PC-3 (cell line): ENCODE results near the gene SAG. TPM values are rescaled to one million over a fixed set of nuclear protein-coding genes. Genes with fewer than 3 reads are reported as not detected.
A peak's percentile ranks its signal among the peaks of the same experiment; 100 is the strongest.

Experiments used
- ATAC-seq: fragments of 200-7000 bp; cut with Tn5 transposase; 2 replicates; pipeline ENCODE4 v1.9.1; 2020; ENCODE audit warnings: mild to moderate bottlenecking, moderate library complexity
- BruUV-seq: library from RNA; stranded (reverse); fragments of 400-500 nt; replicated peaks from 2 replicates; lab custom pipeline; 2021; lab: Mats Ljungman, UMichigan
- CTCF ChIA-PET: fragments of 300-600 bp; sonication (Branson Sonifier 250); formaldehyde crosslinking; loops from one replicate; lab custom pipeline; 2022; ENCODE audit warnings: antibody characterized with exemption; lab: Charles Lee
- POLR2A ChIA-PET: fragments of 300-600 bp; sonication (Branson Sonifier 250); formaldehyde crosslinking; loops from one replicate; lab custom pipeline; 2022; ENCODE audit warnings: antibody characterized with exemption; ENCODE audit not compliant: unreplicated experiment; lab: Charles Lee
- DNase-seq: peaks from one replicate; pipeline ENCODE4 v3.0.0-alpha.2; 2015
- H2AFZ ChIP-seq: fragments of 300-600 bp; sonication (generic); 2 replicates; pipeline ENCODE4 v1.6.0; 2016; ENCODE audit warnings: antibody characterized with exemption, low read length
- H3F3A ChIP-seq: fragments of 300-600 bp; sonication (generic); one replicate; pipeline ENCODE4 v1.6.0; 2017; ENCODE audit warnings: antibody characterized with exemption, low read length, control low read depth, mild to moderate bottlenecking; ENCODE audit not compliant: unreplicated experiment
- H3K27ac ChIP-seq: fragments of 300-600 bp; sonication (generic); 2 replicates; pipeline ENCODE4 v1.5.1; 2016; ENCODE audit warnings: mild to moderate bottlenecking, low read length
- H3K27me3 ChIP-seq: fragments of 300-600 bp; sonication (generic); 2 replicates; pipeline ENCODE4 v1.6.1; 2016; ENCODE audit warnings: low read length, mixed read lengths
- H3K36me3 ChIP-seq: fragments of 300-600 bp; sonication (generic); 2 replicates; pipeline ENCODE4 v1.6.1; 2016; ENCODE audit warnings: low read depth, mixed run types, low read length, mixed read lengths
- H3K4me1 ChIP-seq: fragments of 300-600 bp; sonication (generic); 2 replicates; pipeline ENCODE4 v1.5.1; 2016; ENCODE audit warnings: low read length; ENCODE audit not compliant: insufficient read depth
- H3K4me2 ChIP-seq: fragments of 300-600 bp; sonication (generic); 2 replicates; pipeline ENCODE4 v1.6.0; 2016; ENCODE audit warnings: low read length
- H3K4me3 ChIP-seq: fragments of 300-600 bp; sonication (generic); 2 replicates; pipeline ENCODE4 v1.5.1; 2016; ENCODE audit warnings: mild to moderate bottlenecking, low read length, mixed read lengths
- H3K79me2 ChIP-seq: fragments of 300-600 bp; sonication (generic); 2 replicates; pipeline ENCODE4 v1.6.1; 2017; ENCODE audit warnings: low read length, mixed read lengths
- H3K9ac ChIP-seq: fragments of 300-600 bp; sonication (generic); 2 replicates; pipeline ENCODE4 v1.6.0; 2016; ENCODE audit warnings: mild to moderate bottlenecking, low read length
- H3K9me2 ChIP-seq: fragments of 300-600 bp; sonication (generic); replicated peaks from 2 replicates; pipeline ENCODE4 v1.6.1; 2016; ENCODE audit warnings: mixed run types, low read length, mixed read lengths
- H3K9me3 ChIP-seq: fragments of 300-600 bp; sonication (generic); 2 replicates; pipeline ENCODE4 v1.6.1; 2016; ENCODE audit warnings: low read length, mixed read lengths
- H4K20me1 ChIP-seq: fragments of 300-600 bp; sonication (generic); 2 replicates; pipeline ENCODE4 v1.6.1; 2016; ENCODE audit warnings: low read length, mixed read lengths
- EZH2 ChIP-seq: fragments of 300-600 bp; sonication (generic); IDR thresholded peaks from one replicate; pipeline ENCODE4 v1.6.1; 2017; ENCODE audit warnings: antibody characterized with exemption, mild to moderate bottlenecking, low read length; ENCODE audit not compliant: unreplicated experiment
- EZH2phosphoT487 ChIP-seq: fragments of 300-600 bp; sonication (generic); IDR thresholded peaks from 2 replicates; pipeline ENCODE4 v1.6.1; 2018; ENCODE audit warnings: mild to moderate bottlenecking, antibody characterized with exemption, low read length, borderline replicate concordance
- intact Hi-C: fragments of 100-400 bp; cut with micrococcal nuclease; formaldehyde crosslinking; loops from 2 replicates; pipeline ENCODE4 v1.9.0; 2023
- total RNA-seq: library from RNA; depleted of rRNA; stranded (reverse); fragments of >200 nt; gene quantifications from 2 replicates; pipeline ENCODE4 v1.2.3, GENCODE V29; 2014
- TF ChIP-seq, protein P1 (sequence below): fragments of 300-600 bp; sonication (generic); conservative IDR thresholded peaks from 2 replicates; pipeline ENCODE4 v1.5.1; 2017; ENCODE audit warnings: antibody characterized with exemption, low read depth, mild to moderate bottlenecking, low read length

Gene SAG
- total RNA-seq, 1 experiment from 2014 or later, result not detected

DNA sequence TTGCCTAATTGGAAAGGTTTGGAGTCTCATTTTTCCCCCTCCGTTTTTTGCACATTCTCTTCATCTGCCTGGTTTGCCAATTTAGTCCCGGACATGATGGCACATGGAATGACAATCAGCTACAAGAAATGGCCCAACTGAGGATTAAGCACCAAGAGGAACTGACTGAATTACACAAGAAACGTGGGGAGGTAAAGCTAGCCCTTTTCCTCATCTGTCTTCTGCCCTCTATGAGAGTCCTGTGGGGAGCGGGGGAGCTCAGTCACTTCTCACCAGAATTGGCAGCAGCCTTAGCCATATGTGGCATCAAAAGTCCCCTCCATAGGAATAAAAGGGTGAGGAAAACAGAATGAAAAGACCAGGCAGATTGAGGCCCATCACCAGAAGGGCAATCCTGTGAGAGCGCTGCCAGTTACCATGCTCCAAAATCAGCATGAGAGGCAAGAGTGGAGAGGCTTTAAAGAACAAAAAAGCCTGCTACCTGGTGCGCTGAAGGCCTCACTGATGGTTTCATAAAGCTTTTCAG, 44.5 kb upstream of the SAG start:
- POLR2A ChIA-PET, result no interaction called here
- Histone ChIP-seq H3K79me2 (peaks cover 95% of the 10 kb centered on the region), H3K9me3 (no peaks in the 10 kb centered on the region), H3K9me2 (no peaks in the 10 kb centered on the region), H3K27ac (no peak overlapping the region), H4K20me1 (peaks cover 87% of the 10 kb centered on the region), H3F3A (no peaks in the 10 kb centered on the region), H2AFZ (no peak overlapping the region), H3K9ac (no peak overlapping the region), H3K27me3 (no peaks in the 10 kb centered on the region), H3K4me2 (no peak overlapping the region), H3K4me3 (no peak overlapping the region), H3K4me1 (no peaks in the 10 kb centered on the region), H3K36me3 (peaks cover 92% of the 10 kb centered on the region)
- ATAC-seq, result no peak
- CTCF ChIA-PET, result no interaction called here
- BruUV-seq, result no TSS peak
- DNase-seq, result no peak
- intact Hi-C loops, result no loop called here
- TF ChIP-seq EZH2phosphoT487 (no peak), EZH2 (no peak)
- TF ChIP-seq, protein P1, sequence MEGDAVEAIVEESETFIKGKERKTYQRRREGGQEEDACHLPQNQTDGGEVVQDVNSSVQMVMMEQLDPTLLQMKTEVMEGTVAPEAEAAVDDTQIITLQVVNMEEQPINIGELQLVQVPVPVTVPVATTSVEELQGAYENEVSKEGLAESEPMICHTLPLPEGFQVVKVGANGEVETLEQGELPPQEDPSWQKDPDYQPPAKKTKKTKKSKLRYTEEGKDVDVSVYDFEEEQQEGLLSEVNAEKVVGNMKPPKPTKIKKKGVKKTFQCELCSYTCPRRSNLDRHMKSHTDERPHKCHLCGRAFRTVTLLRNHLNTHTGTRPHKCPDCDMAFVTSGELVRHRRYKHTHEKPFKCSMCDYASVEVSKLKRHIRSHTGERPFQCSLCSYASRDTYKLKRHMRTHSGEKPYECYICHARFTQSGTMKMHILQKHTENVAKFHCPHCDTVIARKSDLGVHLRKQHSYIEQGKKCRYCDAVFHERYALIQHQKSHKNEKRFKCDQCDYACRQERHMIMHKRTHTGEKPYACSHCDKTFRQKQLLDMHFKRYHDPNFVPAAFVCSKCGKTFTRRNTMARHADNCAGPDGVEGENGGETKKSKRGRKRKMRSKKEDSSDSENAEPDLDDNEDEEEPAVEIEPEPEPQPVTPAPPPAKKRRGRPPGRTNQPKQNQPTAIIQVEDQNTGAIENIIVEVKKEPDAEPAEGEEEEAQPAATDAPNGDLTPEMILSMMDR, result no peak

DNA sequence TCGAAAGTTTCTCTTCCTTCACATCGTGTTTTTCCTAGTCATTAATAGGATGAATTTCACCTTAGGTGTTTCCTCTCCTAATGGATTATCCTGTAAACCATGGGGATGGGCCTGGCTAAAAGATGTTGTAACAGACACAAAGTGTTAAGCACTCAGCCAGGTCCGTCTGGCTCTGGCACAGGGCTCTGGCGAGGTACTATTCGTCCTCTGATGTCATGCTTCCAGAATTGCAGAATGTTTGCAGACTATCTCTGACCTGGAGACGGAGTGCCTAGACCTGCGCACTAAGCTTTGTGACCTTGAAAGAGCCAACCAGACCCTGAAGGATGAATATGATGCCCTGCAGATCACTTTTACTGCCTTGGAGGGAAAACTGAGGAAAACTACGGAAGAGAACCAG, 42.9 kb upstream of the SAG start:
- Histone ChIP-seq H4K20me1 (peaks cover 81% of the 10 kb centered on the region), H3K4me3 (no peak overlapping the region), H3F3A (no peaks in the 10 kb centered on the region), H3K36me3 (peaks cover 92% of the 10 kb centered on the region), H3K9me2 (no peaks in the 10 kb centered on the region), H3K4me2 (no peak overlapping the region), H2AFZ (no peak overlapping the region), H3K27ac (no peak overlapping the region), H3K9me3 (no peaks in the 10 kb centered on the region), H3K79me2 (peaks cover 91% of the 10 kb centered on the region), H3K9ac (no peak overlapping the region), H3K27me3 (no peaks in the 10 kb centered on the region), H3K4me1 (no peaks in the 10 kb centered on the region)
- ATAC-seq (no peak), DNase-seq (no peak)
- no peak for TF ChIP-seq EZH2phosphoT487
- TF ChIP-seq, protein P1, result no peak
- TF ChIP-seq EZH2, result no peak
- BruUV-seq, result TSS peak; percentile 1
- POLR2A ChIA-PET, result no interaction called here
- intact Hi-C loops, result no loop called here
- CTCF ChIA-PET, result no interaction called here

DNA sequence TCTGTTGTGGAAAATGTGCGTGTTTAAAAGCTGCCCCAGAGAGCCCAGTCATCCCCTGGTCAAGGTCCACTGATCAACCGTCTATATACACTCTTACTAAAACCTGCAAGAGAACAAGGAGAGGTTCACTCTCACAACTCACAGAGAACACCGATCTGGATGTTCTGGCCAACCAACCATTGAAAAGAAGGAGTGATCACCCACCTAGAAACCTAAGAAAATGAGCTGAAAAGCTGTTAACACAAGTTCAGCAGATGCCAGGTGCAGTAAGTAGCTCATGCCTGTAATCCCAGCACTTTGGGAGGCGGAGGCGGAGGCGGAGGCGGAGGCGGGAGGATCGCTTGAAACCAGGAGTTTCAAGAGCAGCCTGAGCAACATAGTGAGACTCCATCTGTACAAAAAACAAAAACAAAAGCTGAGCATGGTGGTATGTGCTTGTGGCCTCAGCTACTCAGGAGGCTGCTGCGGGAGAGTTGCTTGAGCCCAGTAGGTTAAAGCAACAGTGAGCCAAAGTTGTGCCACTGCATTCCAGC, 41.7 kb upstream of the SAG start:
- H3K27me3 ChIP-seq, result no peaks in the 10 kb centered on the region
- peaks cover 89% of the 10 kb centered on the region for H3K79me2 ChIP-seq
- BruUV-seq, result no TSS peak
- ChIA-PET CTCF (no interaction called here), POLR2A (no interaction called here)
- DNase-seq (no peak), ATAC-seq (no peak)
- no peaks in the 10 kb centered on the region for H3K9me3 ChIP-seq
- no peaks in the 10 kb centered on the region for H3K9me2 ChIP-seq
- intact Hi-C loops, result no loop called here
- H3K9ac ChIP-seq, result no peak overlapping the region
- H3K4me3 ChIP-seq, result no peak overlapping the region
- no peaks in the 10 kb centered on the region for H3F3A ChIP-seq
- TF ChIP-seq EZH2phosphoT487, result no peak
- TF ChIP-seq, protein P1, result no peak
- TF ChIP-seq EZH2, result no peak
- H3K4me1 ChIP-seq, result no peaks in the 10 kb centered on the region
- no peak overlapping the region for H3K27ac ChIP-seq
- H4K20me1 ChIP-seq, result peaks cover 78% of the 10 kb centered on the region
- H3K36me3 ChIP-seq, result peaks cover 93% of the 10 kb centered on the region
- no peak overlapping the region for H3K4me2 ChIP-seq
- H2AFZ ChIP-seq, result no peak overlapping the region
